Measurements from ENCODE around the gene SAMD8.

GRCh38 chr10:75159519-75159918 lies 48.1 kb downstream of the SAMD8 start:
- TF ChIP-seq CTCF (IDR thresholded peaks at IDR 0.05) (no peak), EZH2 (IDR thresholded peaks at IDR 0.05; ENCODE audit: borderline replicate concordance, insufficient read depth, low read depth, low read length, poor library complexity, severe bottlenecking) (no peak)

Data from B cell (primary cell).